ENCODE measurements around the gene SCFD1.

SCFD1 gene

DNA sequence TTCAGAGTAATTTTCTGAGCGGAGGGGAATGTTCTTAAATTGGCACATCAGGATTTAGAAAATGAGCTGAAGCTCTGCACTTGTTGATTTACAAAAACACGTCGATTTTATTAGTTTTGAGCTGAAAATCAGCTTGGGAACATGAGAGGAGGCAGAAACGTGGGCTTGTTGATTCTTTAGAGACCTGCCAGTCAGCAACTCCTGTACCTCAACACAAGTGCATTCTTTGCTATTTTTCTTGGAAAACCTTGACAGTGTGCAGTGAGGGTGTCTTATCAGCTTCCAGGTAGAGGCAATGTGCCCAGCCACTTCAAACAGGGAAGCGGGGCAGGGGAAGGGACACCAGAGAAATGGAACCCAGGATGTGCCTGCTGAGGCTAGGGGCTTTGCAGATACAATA is 149.5 kb downstream of the SCFD1 start:
- Histone ChIP-seq H3K27me3 (peaks cover 28% of the 10 kb centered on the region), H3K4me1 (ENCODE audit: control insufficient read depth in 1 of 2, insufficient read depth in 1 of 2, low read depth in 1 of 2, low read length in 1 of 2) (no peaks in the 10 kb centered on the region), H3K36me3 (no peaks in the 10 kb centered on the region), H3K27ac (no peak overlapping the region), H3K4me3 (ENCODE audit: low read depth in 1 of 2, low read length in 1 of 2) (no peak overlapping the region), H3K9me3 (no peaks in the 10 kb centered on the region)
- TF ChIP-seq, protein P1, sequence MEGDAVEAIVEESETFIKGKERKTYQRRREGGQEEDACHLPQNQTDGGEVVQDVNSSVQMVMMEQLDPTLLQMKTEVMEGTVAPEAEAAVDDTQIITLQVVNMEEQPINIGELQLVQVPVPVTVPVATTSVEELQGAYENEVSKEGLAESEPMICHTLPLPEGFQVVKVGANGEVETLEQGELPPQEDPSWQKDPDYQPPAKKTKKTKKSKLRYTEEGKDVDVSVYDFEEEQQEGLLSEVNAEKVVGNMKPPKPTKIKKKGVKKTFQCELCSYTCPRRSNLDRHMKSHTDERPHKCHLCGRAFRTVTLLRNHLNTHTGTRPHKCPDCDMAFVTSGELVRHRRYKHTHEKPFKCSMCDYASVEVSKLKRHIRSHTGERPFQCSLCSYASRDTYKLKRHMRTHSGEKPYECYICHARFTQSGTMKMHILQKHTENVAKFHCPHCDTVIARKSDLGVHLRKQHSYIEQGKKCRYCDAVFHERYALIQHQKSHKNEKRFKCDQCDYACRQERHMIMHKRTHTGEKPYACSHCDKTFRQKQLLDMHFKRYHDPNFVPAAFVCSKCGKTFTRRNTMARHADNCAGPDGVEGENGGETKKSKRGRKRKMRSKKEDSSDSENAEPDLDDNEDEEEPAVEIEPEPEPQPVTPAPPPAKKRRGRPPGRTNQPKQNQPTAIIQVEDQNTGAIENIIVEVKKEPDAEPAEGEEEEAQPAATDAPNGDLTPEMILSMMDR (IDR thresholded peaks at IDR 0.05), result no peak

DNA sequence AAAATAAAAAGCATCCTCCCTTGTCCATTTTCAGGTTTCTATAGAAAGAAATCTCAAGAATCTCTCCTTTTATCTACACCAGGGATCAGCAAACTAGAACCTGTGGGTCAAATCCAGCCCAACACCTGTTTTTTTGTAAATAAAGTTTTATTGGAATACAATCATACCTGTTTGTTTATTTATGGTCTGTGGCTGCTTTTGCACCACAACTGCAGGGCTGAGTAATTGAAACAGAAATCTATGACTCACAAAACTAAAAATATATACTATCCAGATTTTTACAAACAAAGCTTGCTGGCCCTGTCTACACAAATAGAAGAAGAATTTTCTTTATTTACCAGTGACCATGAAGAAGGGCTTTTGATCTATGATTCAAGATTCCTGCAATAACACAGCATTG is 157.1 kb downstream of the SCFD1 start:
- Histone ChIP-seq H3K36me3 (no peaks in the 10 kb centered on the region), H3K9me3 (no peaks in the 10 kb centered on the region), H3K27ac (no peak overlapping the region), H3K27me3 (no peaks in the 10 kb centered on the region), H3K4me3 (ENCODE audit: low read depth in 1 of 2, low read length in 1 of 2) (no peak overlapping the region), H3K4me1 (ENCODE audit: control insufficient read depth in 1 of 2, insufficient read depth in 1 of 2, low read depth in 1 of 2, low read length in 1 of 2) (no peaks in the 10 kb centered on the region)
- TF ChIP-seq, protein P1 (IDR thresholded peaks at IDR 0.05), result no peak

All from neutrophil (primary cell).